Heart left ventricle (tissue), 16 donors: ENCODE data around the gene ADM2. TPM values are rescaled to one million over a fixed set of nuclear protein-coding genes. Genes with fewer than 3 reads are reported as not detected.
A peak's percentile ranks its signal among the peaks of the same experiment; 100 is the strongest.

Experiments
- ATAC-seq, 4 donors: fragments of 200-7000 bp; cut with Tn5 transposase; one replicate each; pipeline ENCODE4 v1.9.1; 2020 to 2022; ENCODE audit warnings: moderate library complexity in 4 of 4, mild to moderate bottlenecking in 3 of 4, moderate number of reproducible peaks in 1 of 4
- DNase-seq, 5 donors: peaks; one replicate each; pipeline ENCODE4 v3.0.0-alpha.2; 2020
- H3K27ac ChIP-seq, 12 donors: fragments of 200-600 bp; sonication (generic) in 4 of 12; one replicate each; pipeline versions ENCODE4 v1.5.0 to v1.8.0; 2016 to 2022; ENCODE audit warnings: mild to moderate bottlenecking in 2 of 12
- H3K27me3 ChIP-seq, 9 donors: fragments of 200-600 bp; sonication (generic) in 2 of 9; one replicate each; pipeline versions ENCODE4 v1.5.1 to v1.8.0; 2016 to 2022; ENCODE audit warnings: mild to moderate bottlenecking in 3 of 9
- H3K36me3 ChIP-seq, 9 donors: fragments of 200-600 bp; sonication (generic) in 2 of 9; one replicate each; pipeline versions ENCODE4 v1.5.0 to v1.8.0; 2018 to 2022; ENCODE audit warnings: mild to moderate bottlenecking in 2 of 9
- H3K4me1 ChIP-seq, 12 donors: fragments of 200-600 bp; sonication (generic) in 4 of 12; one replicate each; pipeline versions ENCODE4 v1.5.0 to v1.8.0; 2016 to 2022; ENCODE audit warnings: mild to moderate bottlenecking in 3 of 12
- H3K4me3 ChIP-seq, 12 donors: fragments of 200-600 bp; sonication (generic) in 4 of 12; one replicate each; pipeline versions ENCODE4 v1.5.0 to v1.8.0; 2017 to 2022; ENCODE audit warnings: mild to moderate bottlenecking in 9 of 12, moderate library complexity in 4 of 12
- H3K9me3 ChIP-seq, 12 donors: fragments of 200-600 bp; sonication (generic) in 4 of 12; one replicate each; pipeline versions ENCODE4 v1.5.0 to v1.8.0; 2016 to 2022; ENCODE audit warnings: mild to moderate bottlenecking in 1 of 12
- POLR2A ChIP-seq, 2 donors: fragments of 450-650 bp; IDR thresholded peaks; one replicate each; pipeline ENCODE4 v1.6.1; 2017; ENCODE audit warnings: antibody characterized with exemption in 2 of 2, mild to moderate bottlenecking in 2 of 2, moderate library complexity in 2 of 2
- WGBS, 4 donors: extraction: QIAGEN DNeasy Blood & Tissue Kit in 2 of 4; methylation state at CpG; one replicate each; pipeline versions ENCODE4 v1.1.5 to v1.1.7; 2013 to 2018; 5-methylcytosine and 5-hydroxymethylcytosine counted together
- intact Hi-C, 10 donors: fragments of 100-400 bp; cut with DNase I; formaldehyde crosslinking; loops; one replicate each; pipeline versions ENCODE4 v1.11.1 to v1.14.2; 2022
- polyA plus RNA-seq, 2 donors: library from polyadenylated mRNA; stranded (reverse); fragments of 200-250 nt; gene quantifications; one replicate each; pipeline ENCODE4 v1.2.3, GENCODE V29; 2013
- total RNA-seq, 9 donors: library from RNA; depleted of rRNA in 2 of 9; stranded (reverse); fragments of >200 nt in 2 of 9; fragmentation: NEBNext Ultra II Directional in 3 of 9; extraction: Animal tissue kit (Norgen Biotek cat#: 25700) in 3 of 9; gene quantifications; one replicate each; pipeline versions ENCODE4 v1.1.0 to v1.2.4, GENCODE V29; 2016 to 2023
- TF ChIP-seq, protein P1 (sequence below), 12 donors: fragments of 200-600 bp; sonication (generic) in 4 of 12; IDR thresholded peaks; one replicate each; pipeline versions ENCODE4 v1.5.0 to v1.8.0; 2018 to 2022; ENCODE audit warnings: antibody characterized with exemption in 12 of 12, mild to moderate bottlenecking in 5 of 12
- donor health status: ischemic (EF 13 %, LVEDD 7.1; RV severe dilation, severe dysfunction).
- donor health status: healthy with polysubstance abuse.
- donor health status: DM: no; HTN: yes; CAD: no.
- donor health status: DM: no; HTN: no; CAD: no.
- donor health status: ischemic (EF 25% LVEDD 6.9; RV normal size, moderate dysfunction).
- donor health status: ischemic (EF 25% LVEDD 5.7; RV mildly dilated, moderate dysfunction).
- donor health status: healthy.
- donor health status: DM: yes; HTN: yes; CAD: no.
- donor health status: ischemic (EF 35%, LVEDD 5.7; RV mildly dilated, moderate dysfunction).
- donor health status: nonischemic (EF 11% LVEDD 7.7; RV severe dilation, severe dysfunction).
- donor health status: DM: yes; HTN: yes; CAD: no.
- donor health status: PGD.
- donor health status: ischemic (EF 29% LVEDD 5.4; RV normal size, mild dysfunction).
- donor health status: nonischemic (EF 23%, LVEDD 6.1; RV moderate dilation, normal function).

ADM2 gene
- total and polyA plus RNA-seq, 11 donors = 0.04 to 0.67 (median 0.20) TPM; not detected in 7

- H3K27me3 ChIP-seq = peaks cover 14 to 46% (median 18%) of the 10 kb centered on the region in 9 donors
Measured at GRCh38 chr22:50486561-50487289, 5.4 kb downstream of the ADM2 start, which contains the start of gene MIOX. Gene MIOX (plus strand): TSS chr22:50486859. CDS start chr22:50486898, 39 bp downstream.

GRCh38 chr22:50487290-50488005 is 6.1 kb downstream of the ADM2 start:
- TF ChIP-seq, protein P1, sequence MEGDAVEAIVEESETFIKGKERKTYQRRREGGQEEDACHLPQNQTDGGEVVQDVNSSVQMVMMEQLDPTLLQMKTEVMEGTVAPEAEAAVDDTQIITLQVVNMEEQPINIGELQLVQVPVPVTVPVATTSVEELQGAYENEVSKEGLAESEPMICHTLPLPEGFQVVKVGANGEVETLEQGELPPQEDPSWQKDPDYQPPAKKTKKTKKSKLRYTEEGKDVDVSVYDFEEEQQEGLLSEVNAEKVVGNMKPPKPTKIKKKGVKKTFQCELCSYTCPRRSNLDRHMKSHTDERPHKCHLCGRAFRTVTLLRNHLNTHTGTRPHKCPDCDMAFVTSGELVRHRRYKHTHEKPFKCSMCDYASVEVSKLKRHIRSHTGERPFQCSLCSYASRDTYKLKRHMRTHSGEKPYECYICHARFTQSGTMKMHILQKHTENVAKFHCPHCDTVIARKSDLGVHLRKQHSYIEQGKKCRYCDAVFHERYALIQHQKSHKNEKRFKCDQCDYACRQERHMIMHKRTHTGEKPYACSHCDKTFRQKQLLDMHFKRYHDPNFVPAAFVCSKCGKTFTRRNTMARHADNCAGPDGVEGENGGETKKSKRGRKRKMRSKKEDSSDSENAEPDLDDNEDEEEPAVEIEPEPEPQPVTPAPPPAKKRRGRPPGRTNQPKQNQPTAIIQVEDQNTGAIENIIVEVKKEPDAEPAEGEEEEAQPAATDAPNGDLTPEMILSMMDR (IDR thresholded peaks at IDR 0.05) = no peak
- TF ChIP-seq POLR2A (IDR thresholded peaks at IDR 0.05) = no peak
- 81 to 88% (median 83%) methylated on average over 19 to 23 of the region's 23 CpGs for WGBS, 4 donors
- no peak for ATAC-seq
- intact Hi-C loops = no loop called here
- peaks cover 0 to 7% (median 0%) of the 10 kb centered on the region in 12 donors for H3K4me1 ChIP-seq
- H3K27ac ChIP-seq = no peak overlapping the region
- H3K9me3 ChIP-seq = no peaks in the 10 kb centered on the region
- no peak overlapping the region for H3K4me3 ChIP-seq
- no peaks in the 10 kb centered on the region for H3K36me3 ChIP-seq
- H3K27me3 ChIP-seq = peaks cover 7 to 39% (median 11%) of the 10 kb centered on the region in 9 donors
- DNase-seq = peak in 1 of 5 donors; percentile 55

More at GRCh38 chr22:50486561-50487289, 5.4 kb downstream of the ADM2 start, which contains the start of gene MIOX:
- WGBS, 4 donors = 65 to 71% (median 68%) methylated on average over 16 to 23 of the region's 23 CpGs
- Histone ChIP-seq H3K27ac (no peak within 1 kb of the TSS), H3K36me3 (no peaks in the 10 kb centered on the region), H3K9me3 (no peaks in the 10 kb centered on the region), H3K4me1 (peaks cover 0 to 14% (median 0%) of the 10 kb centered on the region in 12 donors), H3K4me3 (no peak within 1 kb of the TSS)
- intact Hi-C loops = no loop called here
- no peak for ATAC-seq
- TF ChIP-seq, protein P1 (IDR thresholded peaks at IDR 0.05) = no peak
- no peak for TF ChIP-seq POLR2A (IDR thresholded peaks at IDR 0.05)
- peak in 1 of 5 donors; percentile 51 for DNase-seq

- TF ChIP-seq POLR2A (IDR thresholded peaks at IDR 0.05) = no peak
- TF ChIP-seq, protein P1 (IDR thresholded peaks at IDR 0.05) = no peak
Measured at GRCh38 chr22:50488006-50488677, 6.8 kb downstream of the ADM2 start.

More at GRCh38 chr22:50488006-50488677, 6.8 kb downstream of the ADM2 start:
- no peaks in the 10 kb centered on the region for H3K9me3 ChIP-seq
- H3K27me3 ChIP-seq = peaks cover 0 to 32% (median 4%) of the 10 kb centered on the region in 9 donors
- ATAC-seq (peak in 1 of 4 donors; percentile 8), DNase-seq (peak in 1 of 5 donors; percentile 37)
- no peaks in the 10 kb centered on the region for H3K36me3 ChIP-seq
- H3K4me3 ChIP-seq = no peak overlapping the region
- intact Hi-C loops = no loop called here
- 79 to 100% (median 81%) methylated on average over 2 to 18 of the region's 18 CpGs for WGBS, 4 donors
- no peak overlapping the region for H3K27ac ChIP-seq
- H3K4me1 ChIP-seq = peaks cover 0 to 6% (median 0%) of the 10 kb centered on the region in 12 donors
